LNCaP clone FGC (cell line): Measurements from ENCODE around the gene TTC39B.

Source experiments
- DNase-seq: peaks from one replicate; pipeline ENCODE4 v3.0.0-alpha.2; 2011; ENCODE audit warnings: low read depth
- H3K4me3 ChIP-seq: 2 replicates; pipeline ENCODE4 v1.5.1; 2011; ENCODE audit warnings: mild to moderate bottlenecking, low read depth, low read length, control low read depth
- TF ChIP-seq, protein P1 (sequence below): IDR thresholded peaks from 2 replicates; pipeline ENCODE4 v1.5.1; 2012; ENCODE audit warnings: mild to moderate bottlenecking; ENCODE audit not compliant: control insufficient read depth, insufficient read depth; ENCODE audit errors: extremely low read depth

The TTC39B gene

DNA sequence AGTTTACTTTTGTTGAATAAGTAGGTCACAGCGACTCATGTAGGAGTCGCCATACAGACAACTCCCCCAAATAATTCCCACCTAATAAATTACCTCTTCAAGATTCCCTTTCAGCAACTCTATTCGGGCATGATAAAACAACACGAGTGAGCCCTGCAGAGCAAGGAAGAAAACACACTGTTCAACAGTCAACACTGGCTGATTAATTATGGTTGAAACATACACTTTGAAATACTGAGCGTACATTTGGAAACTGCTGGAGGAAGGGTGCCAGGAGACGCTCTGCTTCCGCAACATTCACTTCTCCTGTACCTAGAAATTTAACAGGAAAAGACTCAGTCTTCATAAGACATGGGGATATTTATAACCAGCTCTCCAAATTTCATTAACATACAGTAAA lies 117.5 kb downstream of the TTC39B start:
- no peak for DNase-seq
- TF ChIP-seq, protein P1, sequence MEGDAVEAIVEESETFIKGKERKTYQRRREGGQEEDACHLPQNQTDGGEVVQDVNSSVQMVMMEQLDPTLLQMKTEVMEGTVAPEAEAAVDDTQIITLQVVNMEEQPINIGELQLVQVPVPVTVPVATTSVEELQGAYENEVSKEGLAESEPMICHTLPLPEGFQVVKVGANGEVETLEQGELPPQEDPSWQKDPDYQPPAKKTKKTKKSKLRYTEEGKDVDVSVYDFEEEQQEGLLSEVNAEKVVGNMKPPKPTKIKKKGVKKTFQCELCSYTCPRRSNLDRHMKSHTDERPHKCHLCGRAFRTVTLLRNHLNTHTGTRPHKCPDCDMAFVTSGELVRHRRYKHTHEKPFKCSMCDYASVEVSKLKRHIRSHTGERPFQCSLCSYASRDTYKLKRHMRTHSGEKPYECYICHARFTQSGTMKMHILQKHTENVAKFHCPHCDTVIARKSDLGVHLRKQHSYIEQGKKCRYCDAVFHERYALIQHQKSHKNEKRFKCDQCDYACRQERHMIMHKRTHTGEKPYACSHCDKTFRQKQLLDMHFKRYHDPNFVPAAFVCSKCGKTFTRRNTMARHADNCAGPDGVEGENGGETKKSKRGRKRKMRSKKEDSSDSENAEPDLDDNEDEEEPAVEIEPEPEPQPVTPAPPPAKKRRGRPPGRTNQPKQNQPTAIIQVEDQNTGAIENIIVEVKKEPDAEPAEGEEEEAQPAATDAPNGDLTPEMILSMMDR, result no peak
- no peak overlapping the region for H3K4me3 ChIP-seq

DNA sequence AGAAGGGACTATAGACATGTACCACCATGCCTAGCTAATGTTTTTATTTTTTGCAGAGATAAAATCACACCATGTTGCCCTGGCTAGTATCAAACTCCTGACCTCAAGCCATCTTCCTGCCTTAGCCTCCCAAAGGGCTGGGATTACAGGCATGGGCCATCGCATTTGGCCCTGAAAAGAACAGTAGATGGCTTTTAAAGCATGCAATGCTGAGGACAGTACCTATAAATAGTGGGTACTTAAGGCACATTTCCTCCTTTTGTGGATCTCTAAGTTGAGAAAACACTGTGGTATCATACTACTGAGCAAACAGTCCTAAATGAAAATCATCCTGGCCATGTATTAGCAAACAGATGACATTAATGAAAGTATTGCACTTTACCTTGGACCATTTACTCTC lies 119.4 kb downstream of the TTC39B start:
- DNase-seq, result no peak
- TF ChIP-seq, protein P1, result no peak
- no peak overlapping the region for H3K4me3 ChIP-seq

DNA sequence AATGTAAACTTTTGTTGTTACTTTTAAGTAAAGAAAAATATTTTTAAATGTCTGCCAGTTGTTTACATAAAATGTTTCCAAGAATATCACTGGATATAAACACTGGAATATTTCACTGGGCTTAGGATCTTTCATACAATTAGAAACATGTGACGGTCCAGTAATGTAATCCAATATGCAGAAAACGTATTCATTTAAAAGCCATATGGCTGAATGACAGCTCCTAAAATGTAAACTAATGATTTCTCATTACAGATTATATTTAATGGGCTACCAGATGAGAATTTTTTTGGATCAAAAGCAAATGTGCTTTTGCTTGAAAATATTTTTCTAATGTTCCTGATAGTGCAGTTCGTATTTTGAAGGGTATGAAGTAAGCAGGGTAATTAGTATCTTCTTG lies 124.3 kb downstream of the TTC39B start:
- TF ChIP-seq, protein P1, result no peak
- no peak for DNase-seq
- H3K4me3 ChIP-seq, result no peak overlapping the region

DNA sequence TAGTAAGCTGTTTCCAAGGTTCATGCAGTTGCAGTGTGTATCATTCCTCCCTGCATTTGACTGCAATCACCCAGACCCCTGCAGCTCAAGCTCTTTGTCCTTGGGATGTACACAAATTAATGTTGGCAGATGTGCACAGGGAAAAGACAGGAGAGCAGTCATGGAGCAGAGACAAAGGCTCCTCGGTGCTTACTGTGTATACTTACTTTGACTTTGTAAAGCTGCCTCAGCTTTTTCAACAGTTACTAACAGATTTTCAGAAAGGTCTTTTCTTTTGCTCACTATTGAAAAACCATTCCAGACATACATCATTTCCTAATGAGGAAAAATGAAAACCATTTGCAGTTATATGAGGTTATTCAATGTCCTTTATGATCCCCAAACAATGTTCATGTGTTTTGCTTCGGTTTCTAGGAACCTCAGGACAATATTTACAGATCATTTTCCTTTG lies 124.9 kb downstream of the TTC39B start:
- no peak overlapping the region for H3K4me3 ChIP-seq
- DNase-seq, result no peak
- TF ChIP-seq, protein P1, result no peak

DNA sequence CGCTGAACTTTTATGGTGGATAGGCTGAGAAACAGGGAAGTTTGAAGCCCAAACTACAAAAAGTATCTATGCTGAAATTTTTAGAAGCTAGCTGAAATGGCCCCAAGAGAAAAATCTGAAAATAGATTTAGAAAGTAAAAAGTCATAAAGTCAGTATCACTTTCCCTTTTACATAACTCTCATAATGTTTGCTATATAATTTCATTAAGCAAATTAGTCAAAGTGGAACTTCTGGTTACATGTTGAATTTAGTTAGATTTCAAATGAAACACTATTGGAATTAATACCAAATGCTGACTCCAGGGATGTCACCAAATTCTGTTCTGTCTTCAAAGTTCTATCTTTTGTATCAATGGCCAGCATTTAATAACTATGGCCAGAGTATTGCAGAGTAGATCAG lies 126.9 kb downstream of the TTC39B start:
- H3K4me3 ChIP-seq, result no peak overlapping the region
- DNase-seq, result no peak
- TF ChIP-seq, protein P1, result no peak

DNA sequence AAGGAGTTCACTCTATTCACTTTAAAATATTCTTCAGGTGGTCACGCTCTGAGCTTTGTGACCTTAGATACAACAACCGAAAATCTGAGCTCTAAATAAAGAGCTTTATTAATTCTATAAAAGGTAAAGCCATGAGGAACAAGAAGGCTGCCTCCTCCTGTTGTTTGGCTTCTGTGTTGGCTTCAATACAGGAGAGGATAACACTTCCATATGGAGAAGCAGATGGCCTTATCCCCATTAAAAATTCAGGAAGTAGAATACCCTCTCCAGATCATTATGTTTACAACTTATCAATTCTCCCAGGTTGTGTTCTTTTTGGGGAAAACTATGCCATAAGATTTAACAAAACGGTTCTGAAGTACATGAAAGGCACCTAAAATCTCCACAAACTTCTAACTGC lies 128.4 kb downstream of the TTC39B start:
- no peak overlapping the region for H3K4me3 ChIP-seq
- TF ChIP-seq, protein P1, result no peak
- no peak for DNase-seq

DNA sequence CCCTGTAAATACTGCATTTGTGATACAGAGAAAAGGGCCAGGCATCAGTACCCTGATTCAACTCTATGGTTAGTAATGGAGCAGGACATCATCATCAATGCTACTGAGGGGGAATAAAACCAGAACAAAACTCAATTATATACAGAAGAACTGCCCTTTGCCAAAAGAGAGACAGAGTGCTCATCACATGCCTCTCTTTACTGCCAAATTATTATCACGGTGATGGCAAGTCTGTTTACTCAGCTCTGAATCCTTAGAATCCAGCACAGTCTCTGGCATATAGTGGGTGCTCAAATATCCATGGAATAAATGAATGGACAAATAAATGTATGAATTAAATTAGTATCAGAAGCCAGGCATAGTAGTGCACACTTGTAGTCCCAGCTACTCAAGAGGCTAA lies 130.2 kb downstream of the TTC39B start:
- DNase-seq, result no peak
- TF ChIP-seq, protein P1, result no peak
- H3K4me3 ChIP-seq, result no peak overlapping the region
